Measurements from ENCODE around the gene JPH2. TPM values are rescaled to one million over a fixed set of nuclear protein-coding genes. Genes with fewer than 3 reads are reported as not detected.

The JPH2 gene
- total RNA-seq, 1 donor from 2014 or later: 14.2 TPM

DNA sequence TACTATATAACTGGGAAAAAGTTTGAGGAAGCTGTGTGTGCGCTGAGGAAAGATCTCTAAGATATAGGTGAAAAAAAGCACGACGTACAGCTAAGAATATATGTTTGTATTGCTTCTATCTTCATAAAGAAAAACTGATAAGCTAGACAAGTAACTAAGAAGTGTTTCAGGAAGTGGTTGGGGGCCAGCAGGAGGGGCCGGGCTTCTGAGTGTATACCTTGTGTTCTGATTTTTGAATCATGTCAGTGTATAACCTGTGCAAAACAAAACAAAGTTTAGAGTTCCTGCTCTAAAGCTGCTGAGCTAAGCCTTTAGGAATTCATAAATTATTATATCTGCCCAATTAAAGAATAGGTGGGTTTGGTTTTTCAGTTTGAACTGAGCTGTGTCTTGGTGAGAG is 31.5 kb upstream of the JPH2 start:
- Mint-ChIP-seq H3K4me3 (ENCODE audit: unreplicated experiment) (no peak overlapping the region), H3K27ac (ENCODE audit: unreplicated experiment) (no peak overlapping the region), H3K36me3 (ENCODE audit: unreplicated experiment) (peaks cover 16% of the 10 kb centered on the region), H3K9me3 (ENCODE audit: unreplicated experiment) (no peaks in the 10 kb centered on the region), H3K27me3 (ENCODE audit: unreplicated experiment) (no peaks in the 10 kb centered on the region), H3K4me1 (ENCODE audit: unreplicated experiment) (peaks cover 16% of the 10 kb centered on the region)
- DNase-seq (ENCODE audit: extremely low spot score, unreplicated experiment): no peak
- TF ChIP-seq, protein P1, sequence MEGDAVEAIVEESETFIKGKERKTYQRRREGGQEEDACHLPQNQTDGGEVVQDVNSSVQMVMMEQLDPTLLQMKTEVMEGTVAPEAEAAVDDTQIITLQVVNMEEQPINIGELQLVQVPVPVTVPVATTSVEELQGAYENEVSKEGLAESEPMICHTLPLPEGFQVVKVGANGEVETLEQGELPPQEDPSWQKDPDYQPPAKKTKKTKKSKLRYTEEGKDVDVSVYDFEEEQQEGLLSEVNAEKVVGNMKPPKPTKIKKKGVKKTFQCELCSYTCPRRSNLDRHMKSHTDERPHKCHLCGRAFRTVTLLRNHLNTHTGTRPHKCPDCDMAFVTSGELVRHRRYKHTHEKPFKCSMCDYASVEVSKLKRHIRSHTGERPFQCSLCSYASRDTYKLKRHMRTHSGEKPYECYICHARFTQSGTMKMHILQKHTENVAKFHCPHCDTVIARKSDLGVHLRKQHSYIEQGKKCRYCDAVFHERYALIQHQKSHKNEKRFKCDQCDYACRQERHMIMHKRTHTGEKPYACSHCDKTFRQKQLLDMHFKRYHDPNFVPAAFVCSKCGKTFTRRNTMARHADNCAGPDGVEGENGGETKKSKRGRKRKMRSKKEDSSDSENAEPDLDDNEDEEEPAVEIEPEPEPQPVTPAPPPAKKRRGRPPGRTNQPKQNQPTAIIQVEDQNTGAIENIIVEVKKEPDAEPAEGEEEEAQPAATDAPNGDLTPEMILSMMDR (IDR thresholded peaks at IDR 0.05): no peak

DNA sequence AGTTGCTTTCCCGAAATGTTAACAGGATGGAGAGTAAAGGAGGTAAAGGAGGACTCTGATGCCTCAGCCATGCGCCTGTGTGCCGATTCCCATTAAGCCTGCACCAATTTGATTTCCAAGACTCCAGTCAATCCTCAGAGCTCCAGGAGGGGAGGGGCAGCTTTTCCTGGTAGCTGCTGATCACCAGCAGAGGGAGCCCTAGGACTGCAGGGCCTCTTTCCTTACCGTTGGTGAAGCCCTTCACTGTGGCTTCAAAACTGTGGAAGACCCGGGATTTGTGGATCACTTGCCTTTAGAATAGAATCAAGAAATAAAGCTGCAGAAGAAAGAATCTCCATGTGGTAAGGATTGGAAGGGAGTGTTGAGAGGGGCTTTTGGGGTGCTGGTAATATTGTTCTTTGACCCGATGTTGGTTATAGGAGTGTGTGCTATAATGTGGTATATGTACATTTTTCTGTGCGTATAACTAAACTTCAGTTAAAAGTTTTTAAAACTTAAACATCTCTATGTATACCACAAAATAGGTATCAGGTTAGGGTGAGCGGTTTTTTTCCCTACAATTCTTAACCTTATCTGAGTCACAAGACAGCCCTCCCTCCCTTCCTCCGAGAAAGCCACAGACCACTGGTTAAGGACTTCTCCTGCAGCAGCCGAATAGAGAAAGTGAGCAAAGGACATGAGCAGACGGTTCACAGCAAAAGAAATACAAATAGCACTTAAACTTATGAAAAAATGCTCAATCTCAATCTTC is 30.5 kb upstream of the JPH2 start:
- H3K4me1 Mint-ChIP-seq (ENCODE audit: unreplicated experiment): peaks cover 16% of the 10 kb centered on the region
- TF ChIP-seq, protein P1 (IDR thresholded peaks at IDR 0.05): peak; percentile 86
- no peak overlapping the region for H3K27ac Mint-ChIP-seq (ENCODE audit: unreplicated experiment)
- no peaks in the 10 kb centered on the region for H3K9me3 Mint-ChIP-seq (ENCODE audit: unreplicated experiment)
- peaks cover 16% of the 10 kb centered on the region for H3K36me3 Mint-ChIP-seq (ENCODE audit: unreplicated experiment)
- H3K4me3 Mint-ChIP-seq (ENCODE audit: unreplicated experiment): no peak overlapping the region
- peak; percentile 88 for DNase-seq (ENCODE audit: extremely low spot score, unreplicated experiment)
- no peaks in the 10 kb centered on the region for H3K27me3 Mint-ChIP-seq (ENCODE audit: unreplicated experiment)

DNA sequence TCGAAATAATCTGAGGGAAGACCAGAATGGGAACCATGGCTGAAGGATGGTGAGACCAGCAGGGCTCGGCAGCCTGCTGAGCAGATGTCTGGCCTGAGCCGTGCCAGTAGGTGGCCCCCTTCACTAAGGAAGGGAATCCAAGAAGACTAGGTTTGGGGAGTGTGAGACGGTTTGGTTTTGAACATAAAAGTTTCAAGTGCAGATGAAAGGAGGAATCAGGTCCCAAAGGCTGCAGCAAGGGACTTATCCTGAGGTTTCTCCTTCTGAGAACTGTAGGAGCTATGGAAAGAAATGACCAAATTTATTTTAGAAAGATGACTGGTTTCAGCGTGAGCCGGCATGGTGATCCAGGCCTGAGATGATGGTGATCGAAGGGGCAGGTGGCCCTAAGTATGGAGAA is 28.1 kb upstream of the JPH2 start:
- Mint-ChIP-seq H3K9me3 (ENCODE audit: unreplicated experiment) (no peaks in the 10 kb centered on the region), H3K4me1 (ENCODE audit: unreplicated experiment) (peaks cover 32% of the 10 kb centered on the region), H3K4me3 (ENCODE audit: unreplicated experiment) (no peak overlapping the region), H3K27ac (ENCODE audit: unreplicated experiment) (peak overlapping the region; percentile 15), H3K36me3 (ENCODE audit: unreplicated experiment) (peaks cover 13% of the 10 kb centered on the region), H3K27me3 (ENCODE audit: unreplicated experiment) (no peaks in the 10 kb centered on the region)
- TF ChIP-seq, protein P1 (IDR thresholded peaks at IDR 0.05): peak; percentile 88
- DNase-seq (ENCODE audit: extremely low spot score, unreplicated experiment): peak; percentile 88

DNA sequence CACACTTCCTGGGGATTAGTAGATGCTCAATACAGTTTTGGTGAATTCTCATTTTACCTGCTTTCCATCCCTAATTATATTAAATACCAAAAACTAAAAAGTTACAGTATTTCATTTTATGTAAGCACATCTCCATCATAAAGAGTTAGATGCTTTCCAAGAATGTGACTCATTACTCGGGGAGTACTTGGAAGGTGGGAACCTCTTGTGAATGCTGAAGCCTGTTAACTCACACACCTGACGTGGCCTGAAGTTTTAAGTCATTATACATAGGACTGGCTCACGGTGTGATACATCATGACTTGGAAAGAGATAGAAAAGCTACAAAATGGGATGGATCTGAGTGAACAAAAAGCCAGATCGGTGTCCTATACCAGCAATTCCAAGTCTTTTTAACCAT is 25.8 kb upstream of the JPH2 start:
- Mint-ChIP-seq H3K27ac (ENCODE audit: unreplicated experiment) (no peak overlapping the region), H3K9me3 (ENCODE audit: unreplicated experiment) (no peaks in the 10 kb centered on the region), H3K27me3 (ENCODE audit: unreplicated experiment) (no peaks in the 10 kb centered on the region), H3K4me1 (ENCODE audit: unreplicated experiment) (peaks cover 43% of the 10 kb centered on the region), H3K4me3 (ENCODE audit: unreplicated experiment) (no peak overlapping the region), H3K36me3 (ENCODE audit: unreplicated experiment) (peaks cover 7% of the 10 kb centered on the region)
- DNase-seq (ENCODE audit: extremely low spot score, unreplicated experiment): no peak
- TF ChIP-seq, protein P1 (IDR thresholded peaks at IDR 0.05): no peak

DNA sequence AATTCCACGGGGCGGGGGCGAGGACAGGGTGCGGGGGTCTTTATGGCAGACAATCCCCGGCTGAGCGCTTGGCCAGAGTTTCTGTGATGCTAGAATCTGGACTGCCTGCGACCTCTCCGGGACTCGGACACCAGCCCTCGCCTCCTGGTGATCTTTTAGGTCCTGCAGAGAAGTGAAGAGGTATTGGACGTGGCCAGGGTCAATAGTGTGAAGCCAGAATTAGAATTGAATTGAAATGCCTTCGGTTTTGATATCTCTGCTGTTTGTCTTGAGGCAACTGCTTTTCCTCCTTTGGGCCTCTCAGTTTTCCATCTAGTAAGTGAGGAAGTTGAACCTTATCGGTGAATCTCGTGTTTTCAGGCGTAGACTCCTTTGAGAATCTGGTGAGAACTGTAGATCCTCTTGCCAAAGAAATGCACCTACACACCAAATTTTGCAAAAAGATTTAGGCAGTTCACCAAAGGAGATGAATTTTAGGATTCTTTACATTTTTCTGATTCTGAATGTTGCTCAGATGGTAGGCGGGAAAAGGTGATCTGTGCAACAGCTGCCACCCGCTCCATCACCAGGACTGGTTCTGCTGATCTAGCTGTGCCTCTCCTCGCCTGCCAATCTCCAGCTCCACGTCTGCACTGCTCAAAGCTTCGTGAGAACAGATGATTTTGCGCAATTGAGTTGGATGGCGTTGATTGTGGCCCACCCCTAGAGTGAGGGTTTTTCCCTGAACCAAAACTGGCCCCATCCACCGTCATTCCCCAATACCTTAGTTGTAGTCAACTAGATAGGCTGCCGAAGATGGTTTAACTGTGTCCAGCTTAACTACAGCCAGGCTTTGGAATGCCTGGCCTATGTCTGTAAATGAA is 24.4 kb upstream of the JPH2 start:
- Mint-ChIP-seq H3K27ac (ENCODE audit: unreplicated experiment) (peak overlapping the region; percentile 100), H3K36me3 (ENCODE audit: unreplicated experiment) (peaks cover 8% of the 10 kb centered on the region), H3K4me1 (ENCODE audit: unreplicated experiment) (peaks cover 54% of the 10 kb centered on the region), H3K4me3 (ENCODE audit: unreplicated experiment) (peak overlapping the region; percentile 100), H3K27me3 (ENCODE audit: unreplicated experiment) (no peaks in the 10 kb centered on the region), H3K9me3 (ENCODE audit: unreplicated experiment) (no peaks in the 10 kb centered on the region)
- DNase-seq (ENCODE audit: extremely low spot score, unreplicated experiment): no peak
- TF ChIP-seq, protein P1 (IDR thresholded peaks at IDR 0.05): no peak
